ENCODE measurements around the gene SAMD4B.
A peak's percentile ranks its signal among the peaks of the same experiment; 100 is the strongest.
"Not testable (repeated sequence)": the region's sequence is repeated elsewhere in the genome, so short reads cannot be mapped to it uniquely, and the experiment has no call there.

SAMD4B gene

DNA sequence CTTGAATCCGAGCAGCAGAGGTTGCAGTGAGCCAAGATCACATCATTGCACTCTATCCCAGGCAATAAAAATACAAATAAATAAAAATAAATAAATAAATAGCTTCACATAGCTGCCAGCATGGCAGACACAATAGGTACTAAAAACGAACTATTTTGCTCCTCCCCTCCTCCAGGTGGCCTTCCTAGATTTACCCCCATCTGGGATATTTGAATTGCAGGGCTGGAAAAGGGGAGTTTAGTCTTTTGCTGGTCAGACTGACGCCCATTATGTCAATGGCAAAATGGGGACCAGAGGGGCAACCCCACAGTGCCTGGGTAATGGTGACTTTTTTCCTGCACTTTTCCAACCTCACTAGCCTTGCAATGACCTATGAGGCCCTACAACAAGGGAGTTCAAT is 5.7 kb upstream of the SAMD4B start:
- no peak for DNase-seq

DNA sequence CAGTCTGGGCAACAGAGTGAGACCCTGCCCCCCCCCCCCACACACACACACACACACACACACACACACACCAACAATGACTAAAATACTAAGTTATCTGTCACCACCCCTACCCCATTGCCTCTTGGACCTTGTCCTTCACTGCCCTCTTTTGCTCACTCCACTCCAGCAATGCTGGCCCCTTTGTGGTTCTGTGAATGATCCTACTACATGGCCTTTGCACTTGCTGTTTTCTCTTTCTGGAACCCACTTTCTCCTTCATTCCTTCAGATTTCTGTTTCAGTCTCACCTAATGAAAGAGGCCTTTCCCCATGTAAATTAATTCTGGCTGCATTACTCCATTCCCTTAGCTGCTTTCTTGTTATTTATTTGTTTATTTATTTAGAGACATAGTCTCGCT is 2.5 kb upstream of the SAMD4B start:
- no peak for DNase-seq

DNA sequence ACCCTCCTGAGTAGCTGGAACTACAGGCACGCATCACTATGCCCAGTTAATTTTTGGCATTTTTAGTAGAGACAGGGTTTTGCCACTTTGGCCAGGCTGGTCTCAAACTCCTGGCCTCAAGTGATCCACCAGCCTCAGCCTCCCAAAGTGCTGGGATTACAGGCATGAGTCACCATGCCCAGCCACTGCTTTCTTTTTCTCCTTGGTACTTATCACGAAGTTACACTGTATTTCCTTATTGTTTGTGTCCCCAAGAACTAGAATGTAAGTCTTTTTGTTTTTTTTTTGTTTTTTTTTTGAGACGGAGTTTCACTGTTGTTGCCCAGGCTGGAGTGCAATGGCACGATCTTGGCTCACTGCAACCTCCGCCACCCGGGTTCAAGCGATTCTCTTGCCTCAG is 2.1 kb upstream of the SAMD4B start:
- DNase-seq, result not testable (repeated sequence)

- peak in 1 of 2 experiments; percentile 9 for DNase-seq
These were observed 997 bp upstream of the SAMD4B start for GRCh38 chr19:39341129-39341718.

DNA sequence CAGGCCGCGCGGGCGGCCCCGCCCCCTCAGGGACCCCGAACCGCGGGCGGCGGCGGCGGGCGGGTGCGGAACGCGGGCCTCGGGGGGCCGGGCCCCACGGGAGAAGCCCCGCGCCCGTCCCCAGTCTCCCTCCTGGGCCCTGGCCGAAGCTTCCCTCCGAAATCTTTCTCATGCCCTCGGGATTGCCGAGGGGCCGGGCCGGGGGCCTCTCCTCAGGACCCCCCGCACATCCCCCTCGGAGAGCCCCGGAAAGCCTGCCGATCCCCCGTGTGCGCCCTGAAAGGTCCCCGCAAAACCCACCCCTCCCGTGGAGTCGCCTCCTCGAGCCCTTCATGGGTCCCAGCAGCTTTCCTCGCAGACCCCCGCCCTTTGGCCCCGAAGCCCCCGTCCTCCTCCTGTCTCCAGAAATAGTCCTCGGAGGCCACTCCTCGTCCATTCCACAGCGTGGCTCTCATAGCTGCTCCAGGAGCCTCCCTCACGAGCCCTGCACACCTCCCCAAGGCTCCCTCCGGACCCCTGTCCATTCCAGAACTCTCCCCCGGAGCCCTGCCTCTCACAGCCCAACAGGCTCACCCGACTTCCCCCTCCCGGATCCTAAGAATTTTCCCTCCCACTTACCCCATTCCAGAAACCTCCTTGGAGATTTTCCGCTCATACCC is 555 bp downstream of the SAMD4B start:
- no peak for DNase-seq

DNA sequence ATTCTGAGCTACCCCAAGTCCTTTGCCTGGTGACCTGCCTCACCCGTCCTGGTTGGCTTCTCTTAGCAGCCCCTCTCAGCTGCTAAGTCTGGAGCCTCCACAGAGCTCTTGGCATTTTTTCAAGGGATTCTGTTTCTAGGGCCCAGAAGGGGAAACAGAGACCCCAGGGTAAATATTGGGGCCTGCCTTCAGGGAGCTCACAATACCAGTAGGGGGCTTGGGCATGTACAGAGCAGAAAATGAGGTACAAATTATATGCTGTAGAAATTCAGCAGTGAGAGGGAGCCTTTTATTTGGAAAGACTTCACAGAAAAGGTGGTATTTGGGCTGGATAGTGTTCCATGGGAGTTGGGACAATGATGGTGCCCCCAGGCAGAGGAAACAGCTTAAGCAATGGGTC is 3.7 kb downstream of the SAMD4B start:
- DNase-seq, result no peak

- no peak for DNase-seq
These were observed 5.3 kb downstream of the SAMD4B start for GRCh38 chr19:39347332-39348164.

GRCh38 chr19:39349326-39349725 is 7.1 kb downstream of the SAMD4B start:
- no peak for DNase-seq

DNA sequence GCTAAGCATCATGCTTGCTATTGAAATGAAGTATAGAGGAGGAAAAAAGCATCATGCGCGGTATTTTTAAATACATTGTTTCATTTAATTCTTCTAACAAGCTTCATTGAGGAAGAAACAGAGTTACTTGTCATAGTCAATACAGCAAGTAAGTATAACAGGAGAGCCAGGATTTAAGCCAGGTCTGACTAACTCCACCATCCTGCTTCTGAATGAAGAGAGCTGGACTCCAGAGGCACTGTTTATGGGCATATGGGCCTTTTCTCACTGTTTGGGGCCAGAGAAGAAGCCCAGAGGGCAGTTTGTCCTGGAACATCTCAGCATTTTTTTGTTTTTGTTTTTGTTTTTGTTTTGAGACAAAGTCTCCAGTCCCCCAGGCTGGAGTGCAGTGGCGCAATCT is 7.9 kb downstream of the SAMD4B start:
- DNase-seq, result no peak

GRCh38 chr19:39351537-39352064 is 9.4 kb downstream of the SAMD4B start:
- no peak for DNase-seq

DNA sequence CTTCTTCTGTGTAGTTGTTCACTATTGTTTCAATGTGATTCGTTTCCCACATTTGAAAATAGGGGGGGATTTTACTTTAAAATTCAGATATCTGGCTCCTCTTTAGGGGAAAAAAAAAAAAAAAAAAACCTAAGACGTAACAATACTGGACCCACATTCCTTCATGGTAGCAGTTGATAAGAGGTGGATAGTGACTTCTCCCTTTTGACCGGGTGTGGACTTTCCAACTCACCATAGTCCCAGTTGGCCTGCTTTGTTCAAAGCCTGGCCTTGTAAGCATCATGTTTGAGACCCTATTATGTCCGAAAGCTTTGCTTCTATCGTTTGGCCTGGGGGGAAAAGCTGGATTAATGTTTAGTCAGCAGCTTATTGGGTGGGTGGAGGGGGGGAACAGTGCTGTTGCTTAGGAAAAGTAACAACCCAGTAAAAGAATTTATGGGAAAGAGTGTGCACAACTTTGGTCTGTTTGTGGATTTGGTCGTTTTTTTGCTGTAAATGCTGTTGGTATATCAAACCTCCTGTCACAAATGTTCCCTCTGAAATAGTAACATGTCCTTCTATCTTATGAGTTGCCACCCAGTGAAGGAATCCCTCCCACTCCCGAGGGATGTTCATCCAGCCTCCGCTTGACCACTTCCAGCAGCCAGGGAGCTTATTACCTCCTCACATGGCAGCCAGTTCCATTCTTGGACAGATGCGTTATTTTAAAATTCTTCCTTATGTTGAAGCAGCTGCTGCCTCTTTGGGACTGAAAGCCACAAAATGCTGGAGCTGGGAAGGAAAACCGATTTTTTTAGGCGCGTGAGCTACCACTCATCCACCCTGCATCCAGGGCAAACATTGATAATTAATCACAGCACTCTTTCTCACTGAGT is 10.4 kb downstream of the SAMD4B start:
- no peak for DNase-seq

GRCh38 chr19:39355253-39355652 is 13.0 kb downstream of the SAMD4B start:
- no peak for DNase-seq

DNA sequence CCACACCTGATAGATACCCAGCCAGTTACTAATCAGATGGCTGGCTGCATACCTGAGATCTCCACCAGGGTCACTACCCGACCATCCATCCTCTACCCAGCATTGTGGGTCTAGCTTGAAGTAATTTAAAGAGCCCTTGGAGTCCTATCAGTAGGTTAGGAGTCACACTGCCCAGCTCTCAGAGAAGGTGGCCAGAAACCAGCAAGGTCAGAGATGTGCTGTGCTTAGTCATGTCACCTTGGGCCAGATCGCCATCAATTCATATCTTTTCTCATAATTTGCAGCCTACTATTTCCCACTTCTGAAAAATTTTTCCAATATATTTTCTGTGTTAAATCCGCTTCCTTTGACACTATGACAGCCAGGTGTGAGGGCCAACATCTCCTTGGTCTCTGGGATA is 13.9 kb downstream of the SAMD4B start:
- DNase-seq, result no peak

GRCh38 chr19:39356647-39357046 is 14.4 kb downstream of the SAMD4B start:
- no peak for DNase-seq

GRCh38 chr19:39359026-39359425 is 16.8 kb downstream of the SAMD4B start:
- no peak for DNase-seq

DNA sequence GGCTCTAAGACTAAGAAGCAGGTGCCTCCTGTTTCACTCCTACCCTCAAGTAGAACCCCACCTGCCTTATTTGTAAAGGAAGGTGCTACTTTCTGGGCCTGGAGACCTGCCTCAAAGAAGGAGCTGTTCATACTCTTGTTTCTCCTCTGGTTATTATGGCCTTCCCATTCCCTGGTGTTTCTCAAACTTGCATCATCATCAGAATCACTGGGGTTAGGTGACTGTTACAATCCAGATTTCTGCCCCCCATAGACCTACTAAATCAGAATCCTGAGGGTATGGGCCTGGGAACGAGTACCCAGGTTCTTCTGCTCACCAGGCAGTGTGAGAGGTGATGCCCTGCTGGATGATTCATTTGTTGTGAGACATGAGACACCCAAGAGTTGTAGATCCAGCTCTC is 18.4 kb downstream of the SAMD4B start:
- DNase-seq, result no peak

DNA sequence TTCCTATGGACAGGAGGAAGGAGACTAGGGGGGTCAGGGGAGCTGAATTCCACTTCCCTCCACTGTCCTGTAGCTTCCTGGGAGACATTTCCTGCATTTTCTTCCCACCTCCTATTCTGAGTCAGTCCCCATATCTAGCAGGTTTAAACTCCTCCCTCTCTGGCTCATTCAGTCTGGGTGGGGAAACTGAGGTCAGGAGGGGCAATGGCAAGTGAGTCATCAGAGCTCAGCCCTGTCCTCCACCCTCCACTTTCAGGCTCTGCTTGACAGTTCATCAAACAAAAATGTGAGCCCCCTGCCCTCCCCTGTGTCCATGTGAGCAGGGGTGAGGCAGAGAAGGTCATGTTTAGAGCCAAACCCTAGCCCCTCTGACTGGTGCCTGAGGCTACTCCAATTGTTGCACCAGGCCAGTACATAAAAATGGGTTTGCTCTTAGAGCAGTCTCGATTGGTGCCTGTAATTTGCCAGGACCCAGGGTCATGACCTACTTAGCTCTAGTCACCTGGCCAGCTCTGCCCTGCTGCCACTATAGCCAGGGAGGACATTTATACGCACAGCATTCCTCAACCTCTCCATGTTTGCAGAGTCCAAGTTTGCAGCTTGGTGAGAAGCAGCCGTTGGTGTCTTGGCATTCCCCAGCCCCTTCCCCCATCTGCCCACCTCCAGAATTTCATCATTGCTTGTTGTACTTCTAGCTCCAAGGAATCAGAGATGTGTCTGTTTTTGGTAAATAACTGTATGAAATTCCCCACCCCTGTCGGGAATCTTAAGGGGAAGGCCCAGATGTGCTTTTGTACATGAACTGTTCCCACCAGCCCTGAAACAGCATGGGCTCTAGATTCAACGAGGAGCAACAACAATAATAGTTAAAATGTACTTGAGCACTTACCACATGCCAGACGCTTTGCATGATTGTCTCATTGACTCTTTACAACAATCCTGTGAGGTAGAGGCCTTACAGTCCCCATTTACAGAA is 20.7 kb downstream of the SAMD4B start:
- no peak for DNase-seq

GRCh38 chr19:39363901-39364457 is 21.8 kb downstream of the SAMD4B start:
- DNase-seq, result no peak

- no peak for DNase-seq
These were observed 23.3 kb downstream of the SAMD4B start for GRCh38 chr19:39365531-39365930.

GRCh38 chr19:39369200-39369599 is 27.0 kb downstream of the SAMD4B start:
- DNase-seq, result no peak

GRCh38 chr19:39370735-39371134 is 28.5 kb downstream of the SAMD4B start:
- no peak for DNase-seq
